Measurements from ENCODE around the gene ABLIM3. TPM values are rescaled to one million over a fixed set of nuclear protein-coding genes. Genes with fewer than 3 reads are reported as not detected.

ABLIM3 gene
- total RNA-seq, 2 experiments from 2014 or later = not detected

DNA sequence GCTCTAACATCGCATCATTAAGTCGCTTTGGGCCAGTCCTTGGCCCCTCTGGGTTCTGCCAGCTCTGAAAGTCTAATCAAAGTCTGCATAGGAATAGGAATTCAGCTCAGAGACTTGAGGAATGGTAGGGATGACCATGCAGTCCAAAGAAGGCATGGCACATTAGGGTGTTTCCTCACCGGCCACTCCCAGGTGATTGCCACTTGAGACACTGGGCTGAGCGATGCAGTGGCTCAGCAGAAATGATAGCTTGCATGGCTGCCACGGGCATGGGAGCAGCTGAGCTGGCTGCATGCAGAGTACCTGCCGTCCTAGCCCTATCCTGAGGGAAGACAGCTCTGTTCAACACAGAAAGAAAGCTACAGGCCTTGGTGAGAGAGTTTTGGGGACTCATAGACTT, 159.1 kb downstream of the ABLIM3 start:
- intact Hi-C loops (cut with micrococcal nuclease) = no loop called here
- no peaks in the 10 kb centered on the region for H3K9me3 Mint-ChIP-seq
- no peak for DNase-seq
- H3K4me1 Mint-ChIP-seq (ENCODE audit: low read depth) = peaks cover 45% of the 10 kb centered on the region
- no peaks in the 10 kb centered on the region for H3K27me3 Mint-ChIP-seq (ENCODE audit: low read depth)
- H3K27ac Mint-ChIP-seq = no peak overlapping the region
- CTCF ChIA-PET = no interaction called here
- no peak overlapping the region for H3K4me3 Mint-ChIP-seq
- no peaks in the 10 kb centered on the region for H3K36me3 Mint-ChIP-seq (ENCODE audit: low read depth)

GRCh38 chr5:149301049-149301743, 159.9 kb downstream of the ABLIM3 start:
- no peaks in the 10 kb centered on the region for H3K27me3 Mint-ChIP-seq (ENCODE audit: low read depth)
- peaks cover 38% of the 10 kb centered on the region for H3K4me1 Mint-ChIP-seq (ENCODE audit: low read depth)
- H3K27ac Mint-ChIP-seq = no peak overlapping the region
- no peaks in the 10 kb centered on the region for H3K36me3 Mint-ChIP-seq (ENCODE audit: low read depth)
- DNase-seq = no peak
- CTCF ChIA-PET = no interaction called here
- intact Hi-C loops (cut with micrococcal nuclease) = no loop called here
- no peaks in the 10 kb centered on the region for H3K9me3 Mint-ChIP-seq
- no peak overlapping the region for H3K4me3 Mint-ChIP-seq

GRCh38 chr5:149301744-149302380, 160.6 kb downstream of the ABLIM3 start:
- H3K27me3 Mint-ChIP-seq (ENCODE audit: low read depth) = no peaks in the 10 kb centered on the region
- H3K4me1 Mint-ChIP-seq (ENCODE audit: low read depth) = peaks cover 31% of the 10 kb centered on the region
- CTCF ChIA-PET = no interaction called here
- H3K36me3 Mint-ChIP-seq (ENCODE audit: low read depth) = no peaks in the 10 kb centered on the region
- no peak overlapping the region for H3K4me3 Mint-ChIP-seq
- intact Hi-C loops (cut with micrococcal nuclease) = no loop called here
- H3K9me3 Mint-ChIP-seq = no peaks in the 10 kb centered on the region
- no peak overlapping the region for H3K27ac Mint-ChIP-seq
- DNase-seq = no peak

- Mint-ChIP-seq H3K4me3 (no peak overlapping the region), H3K9me3 (no peaks in the 10 kb centered on the region), H3K27me3 (ENCODE audit: low read depth) (no peaks in the 10 kb centered on the region), H3K4me1 (ENCODE audit: low read depth) (peaks cover 26% of the 10 kb centered on the region), H3K27ac (no peak overlapping the region), H3K36me3 (ENCODE audit: low read depth) (no peaks in the 10 kb centered on the region)
- intact Hi-C loops (cut with micrococcal nuclease) = no loop called here
- CTCF ChIA-PET = no interaction called here
- DNase-seq = no peak
Measured at GRCh38 chr5:149302641-149303040, 161.3 kb downstream of the ABLIM3 start.

DNA sequence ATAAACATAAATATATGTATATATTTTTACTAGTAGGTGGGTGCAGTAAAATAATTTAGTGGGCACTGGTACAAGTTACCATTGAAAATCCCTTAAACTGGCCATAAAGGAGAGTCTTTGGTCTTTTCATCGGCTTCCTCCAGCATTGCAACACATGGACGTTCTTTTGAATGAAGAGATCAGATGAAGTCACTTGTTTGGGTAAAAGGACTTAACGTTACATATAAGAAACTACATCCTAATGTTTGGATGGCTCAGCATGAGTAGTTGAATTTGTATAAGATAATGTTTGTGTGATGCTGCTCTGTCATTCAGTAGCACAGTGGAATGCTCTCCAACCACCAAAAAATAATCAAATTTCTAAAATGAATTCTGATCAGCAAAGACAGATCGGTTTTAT, 161.9 kb downstream of the ABLIM3 start:
- H3K9me3 Mint-ChIP-seq = no peaks in the 10 kb centered on the region
- no peak overlapping the region for H3K4me3 Mint-ChIP-seq
- no peaks in the 10 kb centered on the region for H3K27me3 Mint-ChIP-seq (ENCODE audit: low read depth)
- DNase-seq = no peak
- H3K4me1 Mint-ChIP-seq (ENCODE audit: low read depth) = peaks cover 21% of the 10 kb centered on the region
- no peak overlapping the region for H3K27ac Mint-ChIP-seq
- intact Hi-C loops (cut with micrococcal nuclease) = no loop called here
- CTCF ChIA-PET = no interaction called here
- no peaks in the 10 kb centered on the region for H3K36me3 Mint-ChIP-seq (ENCODE audit: low read depth)

GRCh38 chr5:149304195-149305078, 163.1 kb downstream of the ABLIM3 start:
- Mint-ChIP-seq H3K27me3 (ENCODE audit: low read depth) (no peaks in the 10 kb centered on the region), H3K36me3 (ENCODE audit: low read depth) (no peaks in the 10 kb centered on the region), H3K9me3 (no peaks in the 10 kb centered on the region), H3K4me3 (no peak overlapping the region), H3K4me1 (ENCODE audit: low read depth) (peaks cover 9% of the 10 kb centered on the region), H3K27ac (no peak overlapping the region)
- DNase-seq = no peak
- intact Hi-C loops (cut with micrococcal nuclease) = no loop called here
- CTCF ChIA-PET = interaction anchor here (0.6 to 2.0 kb wide), 4 partner anchors 10 to 1845 kb away, joined by 3 to 5 read pairs (median 4); no protein-coding TSS in a partner anchor

GRCh38 chr5:149309354-149309753, 168.1 kb downstream of the ABLIM3 start:
- Mint-ChIP-seq H3K27me3 (ENCODE audit: low read depth) (no peaks in the 10 kb centered on the region), H3K27ac (no peak overlapping the region), H3K4me3 (no peak overlapping the region), H3K9me3 (no peaks in the 10 kb centered on the region), H3K36me3 (ENCODE audit: low read depth) (no peaks in the 10 kb centered on the region), H3K4me1 (ENCODE audit: low read depth) (peaks cover 4% of the 10 kb centered on the region)
- CTCF ChIA-PET = interaction anchor here (0.6 to 0.9 kb wide), 3 partner anchors 22 to 73 kb away, joined by 3 to 5 read pairs (median 3); no protein-coding TSS in a partner anchor
- intact Hi-C loops (cut with micrococcal nuclease) = no loop called here
- DNase-seq = no peak

Other genes with a start within 250 kb of the ABLIM3 start
- gene SH3TC2, start 78.4 kb upstream of the ABLIM3 start, total RNA-seq = not detected
- gene AFAP1L1, start 130.4 kb downstream of the ABLIM3 start, total RNA-seq = under 1 TPM in 1 of 2 experiments, not detected in 1; 0.07 TPM
- gene GRPEL2, start 204.0 kb downstream of the ABLIM3 start, total RNA-seq = 10 to 100 TPM; 44.7 to 49.6 TPM
- gene PCYOX1L, start 216.6 kb downstream of the ABLIM3 start, total RNA-seq = 10 to 100 TPM; 19.9 to 21.0 TPM
- gene IL17B, start 237.8 kb downstream of the ABLIM3 start, total RNA-seq = not detected

All from activated naive CD4-positive, alpha-beta T cell treated with anti-CD3 and anti-CD28 coated beads for 36 hours (primary cell).